IPS DF 6.9 (cell line): Measurements from ENCODE around the gene PITPNB.

Experiments used
- DNase-seq: peaks from one replicate; pipeline ENCODE4 v3.0.0-alpha.2; 2013; ENCODE audit warnings: low read depth, low spot score
- H3K27ac ChIP-seq: one replicate; pipeline ENCODE4 v1.5.1; 2013; ENCODE audit warnings: low read length, control low read depth
- H3K27me3 ChIP-seq: 2 replicates; pipeline ENCODE4 v1.6.1; 2013; ENCODE audit warnings: mild to moderate bottlenecking, low read length; ENCODE audit not compliant: control insufficient read depth, insufficient read depth
- H3K36me3 ChIP-seq: 2 replicates; pipeline ENCODE4 v1.6.1; 2013; ENCODE audit warnings: low read length; ENCODE audit not compliant: control insufficient read depth, insufficient read depth
- H3K4me1 ChIP-seq: 2 replicates; pipeline ENCODE4 v1.6.1; 2013; ENCODE audit warnings: low read length; ENCODE audit not compliant: control insufficient read depth, insufficient read depth
- H3K4me3 ChIP-seq: 2 replicates; pipeline ENCODE4 v1.5.1; 2013; ENCODE audit warnings: mild to moderate bottlenecking, low read length
- H3K9me3 ChIP-seq: 2 replicates; pipeline ENCODE4 v1.6.1; 2013; ENCODE audit warnings: low read length, inconsistent platforms; ENCODE audit not compliant: control insufficient read depth, insufficient read depth
- WGBS: extraction: QIAGEN DNeasy Blood & Tissue Kit; methylation state at CpG from one replicate; pipeline ENCODE4 v1.1.7; 2013; ENCODE audit warnings: mixed read lengths, missing lambda C conversion rate; ENCODE audit not compliant: insufficient read length, insufficient coverage; 5-methylcytosine and 5-hydroxymethylcytosine counted together

Gene PITPNB

DNA sequence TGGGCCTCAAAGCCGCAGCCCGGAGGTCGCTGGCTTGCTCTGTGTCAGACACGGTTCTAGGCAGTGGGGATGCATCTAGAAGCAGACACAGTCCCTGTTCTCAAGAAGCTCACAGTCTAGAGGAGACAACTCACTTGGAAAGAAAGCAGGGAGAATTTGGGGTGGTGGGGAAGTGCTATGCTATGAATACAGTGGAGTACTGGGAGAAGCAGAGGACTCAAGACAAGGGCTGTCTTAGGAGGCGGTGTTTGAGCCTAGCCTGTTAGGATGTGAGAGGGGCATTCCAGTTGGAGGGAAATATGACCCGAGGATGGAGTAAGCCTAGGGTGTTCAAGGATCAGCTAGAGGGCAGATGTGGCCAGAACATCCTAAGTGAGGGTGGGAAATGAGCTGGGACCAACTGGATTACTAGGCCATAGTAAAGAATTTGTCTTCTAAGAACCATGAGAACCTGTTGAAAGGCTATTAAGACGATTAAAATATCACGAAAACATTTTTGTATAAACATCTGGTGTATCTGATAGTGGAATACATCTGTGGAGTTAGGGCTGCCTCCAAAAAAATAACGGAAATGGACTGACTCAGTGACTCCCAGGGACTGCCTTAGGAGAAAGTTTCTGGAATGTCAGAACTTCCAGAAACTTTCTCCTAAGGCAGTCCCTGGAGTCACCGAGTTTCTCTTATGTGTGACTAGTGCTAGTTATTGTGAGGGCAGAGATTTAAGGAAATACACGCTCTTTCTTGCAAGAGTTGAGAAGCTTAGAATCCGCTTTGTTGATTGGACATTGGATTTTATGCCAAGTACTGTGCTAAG is 1.1 kb upstream of the PITPNB start:
- no peak overlapping the region for H3K27ac ChIP-seq
- H3K4me1 ChIP-seq: no peaks in the 10 kb centered on the region
- no CpG with 5 or more reads among the region's 12 CpGs for WGBS
- no peaks in the 10 kb centered on the region for H3K27me3 ChIP-seq
- H3K9me3 ChIP-seq: no peaks in the 10 kb centered on the region
- no peaks in the 10 kb centered on the region for H3K36me3 ChIP-seq
- peak overlapping the region; percentile 50 for H3K4me3 ChIP-seq
- DNase-seq: peak; percentile 27

DNA sequence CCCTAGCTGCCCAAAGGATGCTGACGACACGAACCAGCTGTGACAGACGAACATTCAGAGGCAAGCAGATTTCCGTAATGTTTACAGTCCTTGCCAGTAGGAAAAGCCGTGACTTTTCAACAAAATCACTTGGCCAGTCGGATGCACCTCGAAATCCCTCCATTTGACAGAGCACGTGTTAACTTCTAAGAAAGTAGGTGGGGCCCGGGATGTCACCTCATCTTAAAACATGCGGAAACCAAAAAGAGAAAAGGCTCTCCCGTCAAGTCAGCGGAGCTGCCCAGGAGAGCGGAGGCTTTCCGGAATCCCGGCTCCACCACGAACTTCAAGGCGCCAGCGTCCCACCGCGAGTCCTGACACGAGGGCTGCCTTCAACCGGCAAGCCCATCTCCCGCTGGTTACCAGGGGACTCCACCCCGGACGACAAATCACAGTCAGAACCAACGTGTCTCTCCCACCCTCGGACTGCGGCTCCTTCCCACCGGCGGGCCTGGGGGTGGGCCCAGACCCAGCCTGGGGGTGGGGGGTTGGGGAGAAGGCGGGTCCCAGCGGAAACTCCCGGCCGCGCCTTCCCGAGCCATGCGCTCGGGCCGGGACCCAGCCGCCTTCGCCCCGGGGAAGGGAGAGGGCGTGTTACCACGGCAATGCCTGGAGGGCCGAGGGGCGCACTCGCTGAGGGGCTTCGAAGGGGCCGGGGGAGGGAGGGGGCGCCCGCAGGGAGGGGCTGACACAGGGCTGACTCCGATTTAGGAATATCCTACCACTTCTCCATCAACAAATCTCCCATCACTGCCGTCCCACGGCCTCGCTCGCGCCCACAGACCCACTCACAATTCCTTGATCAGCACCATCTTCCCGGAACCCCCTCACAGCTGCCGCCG is 475 bp downstream of the PITPNB start:
- Histone ChIP-seq H3K9me3 (no peaks in the 10 kb centered on the region), H3K4me1 (no peaks in the 10 kb centered on the region), H3K4me3 (peak overlapping the region; percentile 82), H3K27me3 (no peaks in the 10 kb centered on the region), H3K36me3 (no peaks in the 10 kb centered on the region; the same call in 1 of the 2 replicates), H3K27ac (no peak overlapping the region)
- no peak for DNase-seq
- no CpG with 5 or more reads among the region's 60 CpGs for WGBS

DNA sequence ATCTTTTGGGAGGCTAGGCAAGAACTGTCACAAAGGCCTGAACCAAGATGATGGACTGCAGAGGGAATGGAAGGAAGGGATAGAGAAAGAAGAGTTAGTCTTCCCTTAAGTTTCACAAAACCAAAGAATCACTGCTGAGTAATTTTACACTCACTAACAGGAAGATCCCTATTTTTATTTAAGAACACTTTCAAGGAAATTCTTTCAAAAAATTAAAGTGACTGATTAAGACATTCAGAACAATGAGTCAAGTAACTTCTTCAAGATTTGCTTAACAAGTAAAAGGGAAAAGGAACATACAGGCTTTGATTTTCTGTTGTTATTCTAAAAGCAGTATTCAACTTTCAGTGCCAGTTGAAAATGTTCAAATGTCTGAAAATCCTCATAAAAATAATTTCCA is 3.1 kb downstream of the PITPNB start:
- Histone ChIP-seq H3K36me3 (no peaks in the 10 kb centered on the region; the same call in 1 of the 2 replicates), H3K4me1 (no peaks in the 10 kb centered on the region), H3K4me3 (no peak overlapping the region), H3K9me3 (no peaks in the 10 kb centered on the region), H3K27ac (no peak overlapping the region), H3K27me3 (no peaks in the 10 kb centered on the region)
- DNase-seq: no peak

DNA sequence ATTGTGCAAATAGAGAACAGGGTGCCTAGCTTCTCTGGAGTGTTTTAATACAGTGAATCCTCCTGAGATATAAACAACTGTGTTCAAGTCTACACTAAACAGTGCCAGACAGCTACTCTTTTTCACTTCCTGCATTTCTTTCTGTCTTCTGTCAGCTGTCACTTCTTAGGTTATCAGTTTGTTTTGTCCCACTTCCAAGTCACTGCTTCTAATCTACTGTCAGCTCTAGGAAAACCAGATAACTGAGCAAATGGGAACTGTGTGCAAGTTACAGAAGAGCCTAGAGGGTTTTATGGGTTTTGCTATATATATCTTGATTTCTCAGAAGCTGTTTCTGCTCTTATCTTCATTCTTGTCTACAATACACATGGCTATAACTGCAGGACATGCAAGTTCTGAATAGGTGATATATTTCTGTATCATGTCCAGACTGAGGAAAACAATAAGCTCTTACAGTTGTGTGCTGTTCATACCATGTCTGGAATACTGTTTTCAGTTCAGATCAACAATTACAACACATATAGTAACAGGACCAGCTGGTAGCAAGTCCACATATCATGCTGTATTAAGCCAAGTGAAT is 5.8 kb downstream of the PITPNB start:
- H3K9me3 ChIP-seq: no peaks in the 10 kb centered on the region
- H3K27me3 ChIP-seq: no peaks in the 10 kb centered on the region
- no peak overlapping the region for H3K27ac ChIP-seq
- no peaks in the 10 kb centered on the region for H3K4me1 ChIP-seq
- no peak for DNase-seq
- H3K36me3 ChIP-seq: peaks cover 3% of the 10 kb centered on the region; the same call in 1 of the 2 replicates
- no peak overlapping the region for H3K4me3 ChIP-seq

DNA sequence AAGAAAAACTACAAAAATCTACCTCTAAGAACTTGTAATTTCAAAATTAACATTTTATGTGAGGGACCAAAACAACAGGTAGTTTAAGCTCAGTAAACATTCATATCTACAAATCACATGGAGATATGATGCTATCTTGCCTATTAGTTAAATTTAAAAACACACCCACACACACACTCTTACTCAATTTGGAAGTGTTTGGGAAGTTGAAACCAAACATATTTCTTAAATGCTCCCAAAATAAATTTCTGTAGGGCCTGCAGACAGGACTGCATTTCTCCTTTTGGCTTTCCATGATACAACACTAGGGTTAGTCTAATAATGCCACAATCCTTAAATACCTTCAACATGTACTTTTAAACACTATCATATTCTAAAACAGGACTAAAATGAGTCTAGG is 7.0 kb downstream of the PITPNB start:
- peaks cover 3% of the 10 kb centered on the region; the same call in 1 of the 2 replicates for H3K36me3 ChIP-seq

DNA sequence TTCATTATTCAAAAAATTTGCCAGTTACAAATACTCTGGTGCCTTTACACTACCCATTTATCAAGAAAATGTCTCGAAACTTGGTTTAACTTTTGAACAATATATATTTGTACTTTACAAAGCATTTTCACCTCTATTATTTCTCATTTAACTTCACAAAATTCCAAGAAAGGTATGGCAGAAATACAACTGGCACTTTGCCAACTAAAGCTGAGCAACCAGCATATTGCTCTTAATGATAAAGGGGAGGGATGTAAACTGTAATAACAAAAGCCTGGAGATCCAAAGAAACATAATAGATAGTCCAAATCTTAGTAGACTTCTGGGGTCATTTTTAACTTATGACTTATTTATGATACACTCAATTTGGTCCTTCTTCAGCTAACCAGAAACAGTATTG is 7.7 kb downstream of the PITPNB start:
- DNase-seq: no peak
- Histone ChIP-seq H3K36me3 (peaks cover 3% of the 10 kb centered on the region; the same call in 1 of the 2 replicates), H3K4me3 (no peak overlapping the region), H3K27ac (no peak overlapping the region), H3K4me1 (no peaks in the 10 kb centered on the region), H3K9me3 (no peaks in the 10 kb centered on the region), H3K27me3 (no peaks in the 10 kb centered on the region)
- WGBS: 100% methylated on average over 1 of the region's 1 CpG

More for the DNA sequence above, 7.0 kb downstream of the PITPNB start:
- no peaks in the 10 kb centered on the region for H3K27me3 ChIP-seq
- H3K27ac ChIP-seq: no peak overlapping the region
- no peaks in the 10 kb centered on the region for H3K9me3 ChIP-seq
- DNase-seq: no peak
- no peaks in the 10 kb centered on the region for H3K4me1 ChIP-seq
- H3K4me3 ChIP-seq: no peak overlapping the region

DNA sequence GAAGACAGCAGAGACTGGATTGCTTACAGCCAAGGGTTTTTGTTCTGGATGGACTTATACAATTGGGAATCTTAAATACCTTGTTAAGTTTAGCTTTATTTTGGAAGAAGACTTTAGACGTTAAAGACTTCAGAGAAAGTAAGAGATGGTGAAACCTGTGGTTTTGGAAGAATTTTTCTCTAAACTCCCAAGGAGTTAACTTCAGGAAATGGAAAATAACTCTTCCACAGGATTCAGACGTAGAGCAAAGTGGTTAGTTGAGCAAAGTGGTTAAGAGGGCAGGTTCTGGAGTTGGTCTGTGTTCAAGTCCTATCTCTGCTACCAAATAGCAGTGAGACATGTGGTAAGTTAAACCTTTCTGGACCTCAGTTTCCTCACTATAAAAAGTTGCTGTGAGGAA is 12.8 kb downstream of the PITPNB start:
- no CpG with 5 or more reads among the region's 2 CpGs for WGBS
- Histone ChIP-seq H3K9me3 (no peaks in the 10 kb centered on the region), H3K27me3 (no peaks in the 10 kb centered on the region), H3K36me3 (peaks cover 3% of the 10 kb centered on the region; the same call in 1 of the 2 replicates), H3K27ac (no peak overlapping the region), H3K4me1 (no peaks in the 10 kb centered on the region), H3K4me3 (no peak overlapping the region)
- no peak for DNase-seq

DNA sequence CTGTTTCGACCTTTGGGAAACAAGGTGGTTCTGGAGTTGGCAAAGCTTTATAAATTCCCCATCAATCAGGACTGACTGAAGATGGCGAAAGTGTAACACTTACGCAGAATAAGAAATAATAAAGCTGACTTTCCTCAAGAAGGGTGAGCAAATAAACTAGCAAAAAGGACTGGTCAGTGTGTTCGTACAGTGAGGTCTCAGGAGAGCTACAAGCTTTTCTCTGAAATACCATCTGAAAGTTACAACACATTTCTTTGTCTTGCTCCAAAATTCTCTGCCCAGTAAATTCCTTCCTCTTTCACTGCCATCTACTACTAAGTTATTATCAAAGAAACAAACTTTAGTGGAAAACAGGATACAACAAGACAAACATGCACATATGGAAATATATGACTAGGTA is 13.4 kb downstream of the PITPNB start:
- WGBS: no CpG with 5 or more reads among the region's 4 CpGs
- Histone ChIP-seq H3K27ac (no peak overlapping the region), H3K9me3 (no peaks in the 10 kb centered on the region), H3K27me3 (no peaks in the 10 kb centered on the region), H3K4me3 (no peak overlapping the region), H3K36me3 (peaks cover 3% of the 10 kb centered on the region; the same call in 1 of the 2 replicates), H3K4me1 (no peaks in the 10 kb centered on the region)
- DNase-seq: no peak

DNA sequence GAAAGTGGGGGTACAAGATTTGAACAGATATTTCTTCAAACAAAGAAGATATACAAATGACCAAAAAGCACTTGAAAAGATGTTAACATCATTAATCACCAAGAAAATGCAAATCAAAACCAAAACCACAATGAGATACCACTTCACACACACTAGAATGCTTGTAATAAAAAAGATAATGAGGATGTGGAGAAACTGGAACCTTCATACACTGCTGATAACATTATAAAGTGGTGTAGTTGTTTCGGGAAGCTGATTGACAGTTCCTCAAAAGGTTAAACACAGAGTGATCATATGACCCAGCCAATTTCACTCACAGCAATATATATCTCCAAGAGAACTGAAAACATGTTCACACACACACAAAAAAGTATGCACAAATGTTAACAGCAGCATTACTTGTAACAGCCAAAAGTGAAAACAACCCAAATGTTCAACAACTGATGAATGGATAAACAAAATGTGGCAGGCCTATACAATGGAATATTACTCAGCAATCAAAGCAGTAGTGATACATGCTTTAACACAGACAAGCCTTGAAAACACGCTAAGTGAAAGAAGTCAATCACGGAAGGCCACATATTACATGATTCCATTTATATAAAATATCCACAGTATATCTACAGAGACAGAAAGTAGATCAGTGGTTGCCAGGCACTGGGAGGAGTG is 15.1 kb downstream of the PITPNB start:
- DNase-seq: no peak
- Histone ChIP-seq H3K4me1 (no peaks in the 10 kb centered on the region), H3K27me3 (no peaks in the 10 kb centered on the region), H3K27ac (no peak overlapping the region), H3K36me3 (no peaks in the 10 kb centered on the region), H3K9me3 (no peaks in the 10 kb centered on the region), H3K4me3 (no peak overlapping the region)
- WGBS: no CpG with 5 or more reads among the region's 3 CpGs

DNA sequence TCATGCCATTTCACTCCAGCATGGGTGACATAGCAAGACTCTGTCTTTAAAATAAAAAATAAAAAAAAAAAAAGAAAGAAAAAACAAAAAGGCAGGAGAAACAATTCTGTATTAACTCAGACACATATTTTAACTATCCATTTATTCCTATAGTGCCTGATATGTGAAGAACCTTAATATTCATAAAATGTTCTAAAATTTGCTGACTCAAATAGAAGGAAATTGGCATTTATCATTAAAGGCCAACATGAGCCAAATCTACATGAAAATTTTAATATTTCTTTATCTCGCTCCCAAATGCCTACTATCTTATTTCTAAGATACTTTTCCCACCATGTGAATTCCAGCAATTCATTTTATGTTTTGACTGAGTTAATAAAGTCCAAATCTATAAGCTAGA is 18.9 kb downstream of the PITPNB start:
- 100% methylated on average over 1 of the region's 1 CpG for WGBS

More for the DNA sequence above, 18.9 kb downstream of the PITPNB start:
- H3K4me3 ChIP-seq: no peak overlapping the region
- H3K36me3 ChIP-seq: peaks cover 10% of the 10 kb centered on the region
- H3K4me1 ChIP-seq: no peaks in the 10 kb centered on the region
- H3K27ac ChIP-seq: no peak overlapping the region
- no peaks in the 10 kb centered on the region for H3K27me3 ChIP-seq
- DNase-seq: no peak
- H3K9me3 ChIP-seq: no peaks in the 10 kb centered on the region
